Natural killer cell (primary cell): Measurements from ENCODE around the gene BLTP2. TPM values are rescaled to one million over a fixed set of nuclear protein-coding genes. Genes with fewer than 3 reads are reported as not detected.

Experiments
- ATAC-seq, 3 donors: fragments of 150-1000 bp in 2 of 3; fragments of 200-7000 bp in 1 of 3; cut with Tn5 transposase; 1 replicate in 1 of 3; 2 replicates in 2 of 3; pipeline ENCODE4 v1.10.0; 2021; ENCODE audit warnings: mild to moderate bottlenecking in 2 of 3, moderate library complexity in 2 of 3
- DNase-seq, 2 donors: peaks; one replicate each; pipeline versions ENCODE4 v3.0.0 to v3.0.0-alpha.2; 2013 to 2021; ENCODE audit warnings: mixed read lengths in 1 of 2
- H3K27ac ChIP-seq: one replicate; pipeline ENCODE4 v1.5.1; 2013; ENCODE audit warnings: mild to moderate bottlenecking, low read length
- H3K27me3 ChIP-seq: one replicate; pipeline ENCODE4 v1.6.1; 2013; ENCODE audit warnings: low read length; ENCODE audit not compliant: control insufficient read depth, insufficient read depth
- H3K36me3 ChIP-seq: one replicate; pipeline ENCODE4 v1.6.1; 2013; ENCODE audit warnings: low read length; ENCODE audit not compliant: control insufficient read depth, insufficient read depth
- H3K4me1 ChIP-seq: one replicate; pipeline ENCODE4 v1.6.1; 2013; ENCODE audit warnings: low read length; ENCODE audit not compliant: control insufficient read depth, insufficient read depth
- H3K4me3 ChIP-seq: one replicate; pipeline ENCODE4 v1.5.1; 2013; ENCODE audit warnings: low read length
- H3K9me3 ChIP-seq: one replicate; pipeline ENCODE4 v1.6.1; 2013; ENCODE audit warnings: low read length; ENCODE audit not compliant: control insufficient read depth, insufficient read depth
- H3K27ac Mint-ChIP-seq, 2 donors: one replicate each; pipeline ENCODE4 v1.8.0; 2022; ENCODE audit warnings: mild to moderate bottlenecking in 2 of 2, mixed read lengths in 2 of 2, moderate library complexity in 1 of 2
- H3K27me3 Mint-ChIP-seq, 2 donors: one replicate each; pipeline ENCODE4 v1.8.0; 2022; ENCODE audit warnings: low read depth in 2 of 2, mixed read lengths in 2 of 2
- H3K36me3 Mint-ChIP-seq: one replicate; pipeline ENCODE4 v1.8.0; 2022; ENCODE audit warnings: mixed read lengths
- H3K4me1 Mint-ChIP-seq, 2 donors: one replicate each; pipeline ENCODE4 v1.8.0; 2022; ENCODE audit warnings: mixed read lengths in 2 of 2
- H3K4me3 Mint-ChIP-seq: one replicate; pipeline ENCODE4 v1.8.0; 2022; ENCODE audit warnings: mild to moderate bottlenecking, moderate library complexity, mixed read lengths
- H3K9me3 Mint-ChIP-seq, 2 donors: one replicate each; pipeline ENCODE4 v1.8.0; 2022; ENCODE audit warnings: mixed read lengths in 2 of 2
- CTCF ChIP-seq: fragments of 200-600 bp; IDR thresholded peaks from one replicate; pipeline ENCODE4 v1.8.0; 2022; ENCODE audit warnings: antibody characterized with exemption
- WGBS: methylation state at CpG from one replicate; pipeline ENCODE4 v1.1.7; 2013; ENCODE audit warnings: missing lambda C conversion rate; ENCODE audit not compliant: insufficient coverage; 5-methylcytosine and 5-hydroxymethylcytosine counted together
- intact Hi-C: fragments of 100-400 bp; cut with micrococcal nuclease; formaldehyde crosslinking; loops from one replicate; pipeline ENCODE4 v1.14.2; 2022
- total RNA-seq, 4 donors: library from RNA; stranded (reverse); fragments of 120-200 nt in 1 of 4; gene quantifications; one replicate each; pipeline versions ENCODE4 v1.2.3 to v1.2.4, GENCODE V29; 2013 to 2022

Gene BLTP2
- total RNA-seq, 3 donors from 2014 or later (not counting 1 experiment from before 2014, with no cell fraction given) = 169 to 199 (median 188) TPM

GRCh38 chr17:28615260-28615940, 29.6 kb downstream of the BLTP2 start:
- Histone ChIP-seq H3K27me3 (no peaks in the 10 kb centered on the region), H3K4me1 (no peaks in the 10 kb centered on the region), H3K4me3 (no peak overlapping the region), H3K9me3 (no peaks in the 10 kb centered on the region), H3K27ac (no peak overlapping the region), H3K36me3 (peaks cover 65% of the 10 kb centered on the region)
- Mint-ChIP-seq H3K27ac (no peak overlapping the region), H3K27me3 (no peaks in the 10 kb centered on the region), H3K4me3 (no peak overlapping the region), H3K4me1 (no peaks in the 10 kb centered on the region), H3K36me3 (peaks cover 15% of the 10 kb centered on the region), H3K9me3 (no peaks in the 10 kb centered on the region)
- DNase-seq (no peak), ATAC-seq (no peak)
- 90% methylated on average over 4 of the region's 4 CpGs for whole genome bisulfite sequencing
- no peak for TF ChIP-seq CTCF
- intact Hi-C loops = no loop called here

DNA sequence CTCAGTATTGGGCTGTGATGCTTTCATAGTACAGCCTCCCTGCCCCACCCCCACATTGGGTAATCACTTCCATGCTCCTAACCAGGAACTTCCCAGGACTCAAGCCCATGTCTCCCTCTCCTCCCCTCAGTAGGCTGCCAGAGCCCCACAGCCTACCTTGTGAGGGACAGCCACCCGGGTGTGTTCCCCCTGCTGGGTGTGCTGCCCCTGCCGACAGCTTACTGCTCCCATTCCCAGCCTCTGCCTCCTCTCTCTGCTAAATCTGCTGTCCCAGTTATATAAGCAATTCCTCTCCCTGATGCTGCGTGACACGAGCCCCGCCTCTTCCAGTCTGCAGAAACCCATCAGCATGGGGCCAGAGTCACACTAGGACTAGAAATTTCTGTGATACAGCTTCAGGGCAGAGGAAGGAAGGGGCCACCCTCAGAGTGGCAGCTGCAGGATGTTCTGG, 31.0 kb downstream of the BLTP2 start, which contains the start of gene RSKR:
Gene RSKR (minus strand): TSS at position 255 of the 451 bp plus-strand sequence. CDS start 24 bp downstream, at position 231.
- peak within 1 kb of the TSS; percentile 14 to 59 for H3K27ac Mint-ChIP-seq
- H3K9me3 Mint-ChIP-seq = no peaks in the 10 kb centered on the region
- no peak for TF ChIP-seq CTCF
- peaks cover 50% of the 10 kb centered on the region for H3K36me3 ChIP-seq
- H3K4me3 ChIP-seq = no peak within 1 kb of the TSS
- H3K4me1 ChIP-seq = no peaks in the 10 kb centered on the region
- no peaks in the 10 kb centered on the region for H3K9me3 ChIP-seq
- H3K27me3 ChIP-seq = no peaks in the 10 kb centered on the region
- no peak for ATAC-seq
- H3K4me3 Mint-ChIP-seq = no peak within 1 kb of the TSS
- WGBS = 62% methylated on average over 5 of the region's 5 CpGs
- intact Hi-C loops = loop anchor here (1.0 kb wide), 1 partner anchor 120 kb away; no protein-coding TSS in a partner anchor
- peaks cover 9% of the 10 kb centered on the region for H3K36me3 Mint-ChIP-seq
- no peak for DNase-seq
- H3K4me1 Mint-ChIP-seq = no peaks in the 10 kb centered on the region
- no peak within 1 kb of the TSS for H3K27ac ChIP-seq
- no peaks in the 10 kb centered on the region for H3K27me3 Mint-ChIP-seq

DNA sequence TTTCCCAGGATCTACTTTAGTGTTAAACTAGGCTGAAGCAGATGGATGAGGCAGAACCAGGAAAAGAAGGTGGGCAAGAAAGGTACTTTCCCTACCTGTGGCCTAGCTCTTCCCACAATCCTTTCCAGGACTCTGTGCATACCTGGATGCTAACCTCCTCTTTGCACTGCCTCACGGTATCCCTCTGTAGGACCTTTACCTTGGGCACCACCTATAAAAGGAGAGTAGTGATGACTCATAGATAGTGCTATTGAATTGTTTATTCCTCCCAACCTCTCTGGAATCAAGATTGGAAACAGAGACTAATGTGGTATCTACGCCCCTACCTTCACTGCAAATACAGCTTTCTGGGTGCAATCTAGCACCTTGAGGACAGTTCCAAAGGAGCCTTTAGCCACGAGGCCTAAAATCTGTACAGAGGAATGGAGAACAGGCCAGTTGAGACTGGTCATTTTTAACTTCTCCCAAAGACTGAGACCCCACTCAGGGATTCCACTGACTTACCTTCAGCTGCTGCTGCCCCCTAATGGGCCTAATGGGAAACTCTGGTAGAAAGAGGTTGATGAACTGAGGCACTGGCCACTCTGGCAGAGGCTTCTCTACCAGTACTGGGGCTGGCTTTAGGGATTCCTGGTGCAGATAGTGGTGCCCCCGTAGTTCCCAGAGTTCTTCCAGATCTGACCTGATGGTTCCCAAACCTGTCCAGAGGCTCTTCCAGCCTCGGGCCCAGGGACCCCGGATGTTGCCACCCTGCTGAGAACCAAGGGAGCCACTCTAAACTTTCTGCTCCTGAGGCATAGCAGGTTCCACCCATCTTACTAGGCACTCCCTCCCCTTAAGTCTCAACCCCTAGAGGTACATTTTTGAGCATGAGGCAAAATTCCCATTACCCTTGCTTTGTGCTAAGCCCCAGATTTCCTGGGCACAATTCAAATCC, 31.8 kb downstream of the BLTP2 start:
- H3K27me3 ChIP-seq = no peaks in the 10 kb centered on the region
- no peaks in the 10 kb centered on the region for H3K9me3 Mint-ChIP-seq
- peak; percentile 46 to 68 (median 66) for ATAC-seq
- DNase-seq = peak; percentile 23 to 68
- intact Hi-C loops = loop anchor here (1.0 kb wide), 1 partner anchor 119 kb away; no protein-coding TSS in a partner anchor
- H3K4me1 ChIP-seq = no peaks in the 10 kb centered on the region
- peak overlapping the region; percentile 14 to 59 for H3K27ac Mint-ChIP-seq
- H3K27ac ChIP-seq = no peak overlapping the region
- peaks cover 9% of the 10 kb centered on the region for H3K36me3 Mint-ChIP-seq
- H3K4me1 Mint-ChIP-seq = no peaks in the 10 kb centered on the region
- H3K4me3 Mint-ChIP-seq = no peak overlapping the region
- H3K36me3 ChIP-seq = peaks cover 43% of the 10 kb centered on the region
- WGBS = 94% methylated on average over 5 of the region's 6 CpGs
- no peaks in the 10 kb centered on the region for H3K27me3 Mint-ChIP-seq
- no peak overlapping the region for H3K4me3 ChIP-seq
- H3K9me3 ChIP-seq = no peaks in the 10 kb centered on the region
- peak; percentile 72 for TF ChIP-seq CTCF
